Suppressor macrophage treated with lipopolysaccharide for 4 hours (primary cell): ENCODE measurements around the gene IGFBP2.

Experiments used
- DNase-seq: peaks from one replicate; pipeline ENCODE4 v3.0.0-alpha.2; 2020

IGFBP2 gene

GRCh38 chr2:216688731-216689340, 55.6 kb downstream of the IGFBP2 start:
- DNase-seq: no peak

GRCh38 chr2:216689397-216689796, 56.2 kb downstream of the IGFBP2 start:
- no peak for DNase-seq

GRCh38 chr2:216690456-216690852, 57.2 kb downstream of the IGFBP2 start:
- no peak for DNase-seq

- peak; percentile 29 for DNase-seq
These were observed 57.9 kb downstream of the IGFBP2 start for GRCh38 chr2:216690853-216691741.

GRCh38 chr2:216692636-216693413, 59.6 kb downstream of the IGFBP2 start:
- DNase-seq: peak; percentile 22

GRCh38 chr2:216693414-216694080, 60.3 kb downstream of the IGFBP2 start:
- no peak for DNase-seq

GRCh38 chr2:216694082-216694825, 61.0 kb downstream of the IGFBP2 start:
- no peak for DNase-seq

GRCh38 chr2:216694826-216695217, 61.6 kb downstream of the IGFBP2 start:
- DNase-seq: no peak

GRCh38 chr2:216695401-216695821, 62.2 kb downstream of the IGFBP2 start, which contains the start of gene IGFBP5:
Gene IGFBP5, minus strand, starts transcription at chr2:216695549. Its CDS starts 774 bp downstream, at chr2:216694775.
- no peak for DNase-seq

- DNase-seq: no peak
These were observed 63.1 kb downstream of the IGFBP2 start for GRCh38 chr2:216696321-216696720.

GRCh38 chr2:216696751-216697560, 63.7 kb downstream of the IGFBP2 start:
- no peak for DNase-seq

- no peak for DNase-seq
These were observed 65.1 kb downstream of the IGFBP2 start for GRCh38 chr2:216698293-216698692.

- peak; percentile 49 for DNase-seq
These were observed 65.7 kb downstream of the IGFBP2 start for GRCh38 chr2:216698895-216699294.

- DNase-seq: no peak
These were observed 66.9 kb downstream of the IGFBP2 start for GRCh38 chr2:216700088-216700567.

- DNase-seq: no peak
These were observed 67.6 kb downstream of the IGFBP2 start for GRCh38 chr2:216700781-216701180.

- DNase-seq: no peak
These were observed 68.3 kb downstream of the IGFBP2 start for GRCh38 chr2:216701544-216701943.

- no peak for DNase-seq
These were observed 69.5 kb downstream of the IGFBP2 start for GRCh38 chr2:216702756-216703155.

GRCh38 chr2:216710551-216711301, 77.5 kb downstream of the IGFBP2 start:
- DNase-seq: no peak

GRCh38 chr2:216711348-216711747, 78.1 kb downstream of the IGFBP2 start:
- DNase-seq: no peak

GRCh38 chr2:216713691-216714336, 80.6 kb downstream of the IGFBP2 start:
- DNase-seq: no peak
